ENCODE results near the gene OSGEPL1.
"Not testable (repeated sequence)": the region's sequence is repeated elsewhere in the genome, so short reads cannot be mapped to it uniquely, and the experiment has no call there.

OSGEPL1 gene

GRCh38 chr2:189762551-189763298 is at the start of gene OSGEPL1:
TSS of gene OSGEPL1 (minus strand) at chr2:189762792. CDS start at chr2:189761640, 1,152 bp downstream.
- peak; percentile 97 for DNase-seq (ENCODE audit: low spot score)

GRCh38 chr2:189803431-189803830 is 40.8 kb upstream of the OSGEPL1 start:
- no peak for DNase-seq (ENCODE audit: low spot score)

- no peak for DNase-seq (ENCODE audit: low spot score)
Observed at GRCh38 chr2:189802396-189802912, 39.9 kb upstream of the OSGEPL1 start.

- DNase-seq (ENCODE audit: low spot score) = no peak
Observed at GRCh38 chr2:189799531-189799930, 36.9 kb upstream of the OSGEPL1 start.

GRCh38 chr2:189799030-189799331 is 36.4 kb upstream of the OSGEPL1 start:
- DNase-seq (ENCODE audit: low spot score) = no peak

- DNase-seq (ENCODE audit: low spot score) = peak; percentile 61
Observed at GRCh38 chr2:189798312-189799029, 35.9 kb upstream of the OSGEPL1 start.

GRCh38 chr2:189797902-189798301 is 35.3 kb upstream of the OSGEPL1 start:
- DNase-seq (ENCODE audit: low spot score) = peak; percentile 23

- no peak for DNase-seq (ENCODE audit: low spot score)
Observed at GRCh38 chr2:189794310-189794709, 31.7 kb upstream of the OSGEPL1 start.

GRCh38 chr2:189791338-189792042 is 28.9 kb upstream of the OSGEPL1 start:
- DNase-seq (ENCODE audit: low spot score) = no peak

GRCh38 chr2:189783927-189784867 is 21.6 kb upstream of the OSGEPL1 start, which contains the start of the genes ORMDL1 and PMS1:
TSS of gene ORMDL1 (minus strand) at chr2:189784339. CDS start at chr2:189782595, 1,744 bp downstream.
TSS of gene PMS1 (plus strand) at chr2:189784450. CDS start at chr2:189791810, 7,360 bp downstream.
- peak; percentile 99 for DNase-seq (ENCODE audit: low spot score)

GRCh38 chr2:189783451-189783926 is 20.9 kb upstream of the OSGEPL1 start:
- peak; percentile 14 for DNase-seq (ENCODE audit: low spot score)

- DNase-seq (ENCODE audit: low spot score) = no peak
Observed at GRCh38 chr2:189782221-189782671, 19.7 kb upstream of the OSGEPL1 start.

- no peak for DNase-seq (ENCODE audit: low spot score)
Observed at GRCh38 chr2:189772212-189772611, 9.6 kb upstream of the OSGEPL1 start.

- DNase-seq (ENCODE audit: low spot score) = no peak
Observed at GRCh38 chr2:189770590-189771322, 8.2 kb upstream of the OSGEPL1 start.

- DNase-seq (ENCODE audit: low spot score) = no peak
Observed at GRCh38 chr2:189763908-189764661, 1.5 kb upstream of the OSGEPL1 start.

GRCh38 chr2:189762229-189762550 is 402 bp downstream of the OSGEPL1 start:
- no peak for DNase-seq (ENCODE audit: low spot score)

- not testable (repeated sequence) for DNase-seq (ENCODE audit: low spot score)
Observed at GRCh38 chr2:189760154-189760553, 2.4 kb downstream of the OSGEPL1 start.

GRCh38 chr2:189756311-189756952 is 6.2 kb downstream of the OSGEPL1 start:
- DNase-seq (ENCODE audit: low spot score) = no peak

- DNase-seq (ENCODE audit: low spot score) = peak; percentile 30
Observed at GRCh38 chr2:189751080-189751658, 11.4 kb downstream of the OSGEPL1 start.
